A204.1 (cell line): ENCODE results near the gene CTNNA2.

Experiments used
- FAIRE-seq: peaks from 2 replicates; lab custom pipeline; 2012; peaks lifted over from hg19 to GRCh38; lab: Jason Lieb, UNC

CTNNA2 gene

GRCh38 chr2:79935771-79936657 lies 423.2 kb downstream of the CTNNA2 start:
- FAIRE-seq: peak; percentile 86

- FAIRE-seq: no peak
Measured at GRCh38 chr2:79936715-79937114, 423.9 kb downstream of the CTNNA2 start.

- no peak for FAIRE-seq
Measured at GRCh38 chr2:79938648-79939047, 425.8 kb downstream of the CTNNA2 start.

- no peak for FAIRE-seq
Measured at GRCh38 chr2:79940364-79940763, 427.5 kb downstream of the CTNNA2 start.

GRCh38 chr2:79941179-79941578 lies 428.3 kb downstream of the CTNNA2 start:
- FAIRE-seq: no peak

- no peak for FAIRE-seq
Measured at GRCh38 chr2:79944205-79944604, 431.4 kb downstream of the CTNNA2 start.

GRCh38 chr2:79945653-79946445 lies 433.0 kb downstream of the CTNNA2 start:
- FAIRE-seq: no peak

GRCh38 chr2:79947751-79948150 lies 434.9 kb downstream of the CTNNA2 start:
- no peak for FAIRE-seq

- FAIRE-seq: no peak
Measured at GRCh38 chr2:79950526-79950925, 437.7 kb downstream of the CTNNA2 start.

- FAIRE-seq: no peak
Measured at GRCh38 chr2:79952616-79953015, 439.8 kb downstream of the CTNNA2 start.

GRCh38 chr2:79960035-79960434 lies 447.2 kb downstream of the CTNNA2 start:
- no peak for FAIRE-seq

- FAIRE-seq: no peak
Measured at GRCh38 chr2:79960519-79960918, 447.7 kb downstream of the CTNNA2 start.

- FAIRE-seq: no peak
Measured at GRCh38 chr2:79964966-79965365, 452.1 kb downstream of the CTNNA2 start.

GRCh38 chr2:79966369-79966768 lies 453.5 kb downstream of the CTNNA2 start:
- no peak for FAIRE-seq

- no peak for FAIRE-seq
Measured at GRCh38 chr2:79966882-79967281, 454.0 kb downstream of the CTNNA2 start.

- no peak for FAIRE-seq
Measured at GRCh38 chr2:79971807-79972206, 459.0 kb downstream of the CTNNA2 start.

GRCh38 chr2:79972661-79973060 lies 459.8 kb downstream of the CTNNA2 start:
- FAIRE-seq: no peak

- FAIRE-seq: no peak
Measured at GRCh38 chr2:79975791-79976565, 463.1 kb downstream of the CTNNA2 start.

GRCh38 chr2:79977792-79978191 lies 464.9 kb downstream of the CTNNA2 start:
- no peak for FAIRE-seq

- FAIRE-seq: no peak
Measured at GRCh38 chr2:79980116-79980515, 467.3 kb downstream of the CTNNA2 start.

GRCh38 chr2:79980816-79981215 lies 468.0 kb downstream of the CTNNA2 start:
- FAIRE-seq: no peak

- no peak for FAIRE-seq
Measured at GRCh38 chr2:79981316-79981715, 468.5 kb downstream of the CTNNA2 start.

GRCh38 chr2:79982445-79982844 lies 469.6 kb downstream of the CTNNA2 start:
- FAIRE-seq: no peak
